Endodermal cell (in vitro differentiated cells): Measurements from ENCODE around the gene PCGF3. TPM values are rescaled to one million over a fixed set of nuclear protein-coding genes. Genes with fewer than 3 reads are reported as not detected.

Experiments used
- DNase-seq: peaks from one replicate; pipeline ENCODE4 v3.0.0-alpha.2; 2017
- H3K27ac ChIP-seq: 2 replicates; pipeline ENCODE4 v1.5.1; 2013; ENCODE audit warnings: mild to moderate bottlenecking, low read depth, low read length, moderate library complexity
- H3K27me3 ChIP-seq: 2 replicates; pipeline ENCODE4 v1.6.1; 2013; ENCODE audit warnings: mild to moderate bottlenecking, low read length, moderate library complexity; ENCODE audit not compliant: insufficient read depth, control insufficient read depth, poor library complexity, severe bottlenecking
- H3K36me3 ChIP-seq: 2 replicates; pipeline ENCODE4 v1.7.0; 2013; ENCODE audit warnings: mild to moderate bottlenecking, low read length, moderate library complexity; ENCODE audit not compliant: control insufficient read depth, insufficient read depth
- H3K4me1 ChIP-seq: one replicate; pipeline ENCODE4 v1.7.0; 2013; ENCODE audit warnings: low read length; ENCODE audit not compliant: control insufficient read depth, insufficient read depth
- H3K4me3 ChIP-seq: 2 replicates; pipeline ENCODE4 v1.5.1; 2013; ENCODE audit warnings: mild to moderate bottlenecking, low read length, moderate library complexity
- H3K9ac ChIP-seq: 2 replicates; pipeline ENCODE4 v1.6.1; 2013; ENCODE audit warnings: mild to moderate bottlenecking, low read length, moderate library complexity; ENCODE audit not compliant: poor library complexity, severe bottlenecking; ENCODE audit errors: extremely low read depth
- H3K9me3 ChIP-seq: 2 replicates; pipeline ENCODE4 v1.6.1; 2013; ENCODE audit warnings: mild to moderate bottlenecking, low read length, moderate library complexity; ENCODE audit not compliant: control insufficient read depth
- H3K27ac Mint-ChIP-seq: 2 replicates; pipeline ENCODE4 v1.8.0; 2020; ENCODE audit warnings: mixed read lengths
- H3K27me3 Mint-ChIP-seq: 2 replicates; pipeline ENCODE4 v1.8.0; 2021; ENCODE audit warnings: mild to moderate bottlenecking, mixed read lengths; ENCODE audit not compliant: insufficient read depth
- H3K36me3 Mint-ChIP-seq: 2 replicates; pipeline ENCODE4 v1.8.0; 2020; ENCODE audit warnings: low read depth, mixed read lengths
- H3K4me1 Mint-ChIP-seq: 2 replicates; pipeline ENCODE4 v1.8.0; 2020; ENCODE audit warnings: mixed read lengths
- H3K4me3 Mint-ChIP-seq: 2 replicates; pipeline ENCODE4 v1.8.0; 2020; ENCODE audit warnings: mild to moderate bottlenecking, moderate library complexity, mixed read lengths
- H3K9me3 Mint-ChIP-seq: 2 replicates; pipeline ENCODE4 v1.8.0; 2020; ENCODE audit warnings: mild to moderate bottlenecking, mixed read lengths
- WGBS, 2 experiments: methylation state at CpG; one replicate each; pipeline versions ENCODE4 v1.1.5 to v1.1.7; 2013; ENCODE audit warnings: missing lambda C conversion rate in 2 of 2, mixed read lengths in 1 of 2; ENCODE audit not compliant: insufficient coverage in 1 of 2, insufficient read length in 1 of 2; 5-methylcytosine and 5-hydroxymethylcytosine counted together
- total RNA-seq, 2 donors: library from RNA; stranded (reverse); fragmentation: NEBNext Ultra II Directional in 1 of 2; extraction: Animal tissue kit (Norgen Biotek cat#: 25700) in 1 of 2; gene quantifications; 2 replicates in 1 of 2; 3 replicates in 1 of 2; pipeline ENCODE4 v1.2.1, GENCODE V29; 2021
- TF ChIP-seq, protein P1 (sequence below): fragments of 200-600 bp; sonication (generic); conservative IDR thresholded peaks from 2 replicates; pipeline ENCODE4 v1.5.0; 2021; ENCODE audit warnings: antibody characterized with exemption, mild to moderate bottlenecking

The PCGF3 gene
- total RNA-seq, 2 donors from 2014 or later: 53.1 to 64.0 TPM

DNA sequence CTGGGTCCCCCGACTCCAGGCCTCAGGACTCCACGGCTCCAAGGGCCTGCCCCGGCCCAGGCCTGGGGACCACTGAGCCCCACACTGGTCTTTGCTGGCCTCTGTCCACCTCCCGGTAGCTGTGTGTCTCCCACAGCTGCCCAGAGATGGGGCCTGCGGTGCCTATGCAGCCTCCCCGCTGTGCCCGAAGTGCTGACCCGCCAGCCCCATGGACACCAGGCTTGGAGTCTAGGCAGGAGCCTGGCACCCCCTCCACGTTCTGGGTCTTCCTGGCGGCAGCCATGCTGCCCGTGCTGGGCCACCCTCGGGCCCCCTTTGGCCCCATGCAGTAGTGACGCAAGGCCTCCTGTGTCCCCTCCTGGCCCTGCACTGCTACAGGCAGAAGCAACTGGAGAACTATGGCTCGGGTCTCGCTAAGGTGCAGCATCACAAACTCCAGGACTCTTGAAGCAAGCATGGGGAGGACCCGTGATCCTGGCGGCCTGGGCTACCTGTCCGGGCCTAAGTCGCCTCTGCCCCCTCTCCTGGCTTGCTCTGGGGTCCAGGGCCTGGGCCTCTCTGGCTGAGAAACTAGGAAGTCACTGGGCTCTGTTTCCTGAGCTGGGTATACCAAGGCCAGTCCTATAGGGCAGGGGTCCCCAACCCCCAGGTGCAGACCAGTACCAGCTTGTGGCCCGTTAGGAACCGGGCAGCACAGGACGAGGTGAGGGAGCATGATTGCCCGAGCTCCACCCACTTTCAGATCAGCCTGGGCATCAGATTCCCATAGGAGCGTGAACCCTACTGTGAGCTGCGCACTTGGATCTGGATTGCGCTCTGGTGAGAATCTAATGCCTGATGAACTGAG, 30.4 kb upstream of the PCGF3 start:
- H3K36me3 Mint-ChIP-seq: peaks cover 28% of the 10 kb centered on the region
- no peak overlapping the region for H3K27ac ChIP-seq
- no peak overlapping the region for H3K27ac Mint-ChIP-seq
- peak overlapping the region; percentile 82 for H3K9ac ChIP-seq
- H3K4me1 ChIP-seq: no peaks in the 10 kb centered on the region
- H3K4me1 Mint-ChIP-seq: peaks cover 8% of the 10 kb centered on the region
- no peaks in the 10 kb centered on the region for H3K27me3 Mint-ChIP-seq
- H3K27me3 ChIP-seq: no peaks in the 10 kb centered on the region
- H3K9me3 ChIP-seq: no peaks in the 10 kb centered on the region
- 85 to 100% methylated on average over 13 to 26 of the region's 26 CpGs for WGBS, 2 experiments
- H3K36me3 ChIP-seq: peaks cover 14% of the 10 kb centered on the region
- H3K4me3 Mint-ChIP-seq: peak overlapping the region; percentile 85
- H3K4me3 ChIP-seq: peak overlapping the region; percentile 87
- DNase-seq: no peak
- H3K9me3 Mint-ChIP-seq: no peaks in the 10 kb centered on the region
- TF ChIP-seq, protein P1, sequence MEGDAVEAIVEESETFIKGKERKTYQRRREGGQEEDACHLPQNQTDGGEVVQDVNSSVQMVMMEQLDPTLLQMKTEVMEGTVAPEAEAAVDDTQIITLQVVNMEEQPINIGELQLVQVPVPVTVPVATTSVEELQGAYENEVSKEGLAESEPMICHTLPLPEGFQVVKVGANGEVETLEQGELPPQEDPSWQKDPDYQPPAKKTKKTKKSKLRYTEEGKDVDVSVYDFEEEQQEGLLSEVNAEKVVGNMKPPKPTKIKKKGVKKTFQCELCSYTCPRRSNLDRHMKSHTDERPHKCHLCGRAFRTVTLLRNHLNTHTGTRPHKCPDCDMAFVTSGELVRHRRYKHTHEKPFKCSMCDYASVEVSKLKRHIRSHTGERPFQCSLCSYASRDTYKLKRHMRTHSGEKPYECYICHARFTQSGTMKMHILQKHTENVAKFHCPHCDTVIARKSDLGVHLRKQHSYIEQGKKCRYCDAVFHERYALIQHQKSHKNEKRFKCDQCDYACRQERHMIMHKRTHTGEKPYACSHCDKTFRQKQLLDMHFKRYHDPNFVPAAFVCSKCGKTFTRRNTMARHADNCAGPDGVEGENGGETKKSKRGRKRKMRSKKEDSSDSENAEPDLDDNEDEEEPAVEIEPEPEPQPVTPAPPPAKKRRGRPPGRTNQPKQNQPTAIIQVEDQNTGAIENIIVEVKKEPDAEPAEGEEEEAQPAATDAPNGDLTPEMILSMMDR: no peak

DNA sequence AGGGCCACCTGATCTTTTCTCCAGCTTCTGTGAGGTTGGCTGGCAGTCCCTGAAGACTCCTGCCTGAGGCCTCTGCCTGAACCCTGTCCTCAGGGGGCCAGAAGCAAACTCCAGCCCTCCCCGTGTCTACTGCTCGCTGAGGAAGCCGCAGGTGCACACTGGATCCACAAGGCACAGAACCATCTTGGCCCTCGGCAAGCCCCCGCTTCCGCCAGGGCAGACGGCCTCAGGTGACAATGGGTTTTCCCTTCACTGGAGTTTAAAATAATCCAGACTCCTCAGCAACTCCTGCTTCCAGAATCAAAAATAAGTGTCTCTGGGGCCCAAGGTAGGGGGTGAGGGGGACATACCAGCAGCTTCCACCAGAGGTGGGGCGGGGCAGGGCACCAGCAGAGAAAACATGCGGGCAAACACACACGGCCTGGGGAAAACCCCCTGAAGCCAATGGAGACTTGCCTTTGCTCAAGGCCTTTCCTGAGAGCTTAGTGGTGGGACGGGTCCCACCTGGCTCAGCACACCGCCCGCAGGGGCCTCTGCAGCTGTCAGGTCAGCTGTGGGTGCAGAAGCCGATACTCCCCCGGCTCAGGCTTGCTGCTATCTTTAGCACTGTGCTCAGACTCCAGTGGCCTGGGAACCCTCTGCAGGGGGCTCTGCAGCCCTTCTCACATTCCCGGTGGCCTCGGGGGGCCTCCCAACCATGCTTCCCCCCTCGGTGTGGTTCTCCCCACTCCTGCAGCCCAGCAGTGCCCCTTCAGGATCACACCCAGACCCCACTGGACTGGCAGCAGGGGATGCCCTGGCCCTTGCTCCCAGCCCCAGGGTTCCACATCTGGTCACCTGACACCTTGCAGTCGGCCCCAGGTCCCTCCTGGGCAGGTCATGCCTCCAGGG, 29.4 kb upstream of the PCGF3 start:
- Histone ChIP-seq H3K9ac (no peak overlapping the region), H3K27ac (no peak overlapping the region), H3K27me3 (no peaks in the 10 kb centered on the region), H3K4me1 (no peaks in the 10 kb centered on the region), H3K4me3 (no peak overlapping the region), H3K36me3 (peaks cover 14% of the 10 kb centered on the region), H3K9me3 (no peaks in the 10 kb centered on the region)
- Mint-ChIP-seq H3K27ac (peak overlapping the region; percentile 35), H3K9me3 (no peaks in the 10 kb centered on the region), H3K4me3 (peak overlapping the region; percentile 85), H3K4me1 (peaks cover 10% of the 10 kb centered on the region), H3K27me3 (peaks cover 2% of the 10 kb centered on the region), H3K36me3 (peaks cover 20% of the 10 kb centered on the region)
- TF ChIP-seq, protein P1: no peak
- 93 to 100% methylated on average over 1 to 19 of the region's 19 CpGs for WGBS, 2 experiments
- DNase-seq: no peak

DNA sequence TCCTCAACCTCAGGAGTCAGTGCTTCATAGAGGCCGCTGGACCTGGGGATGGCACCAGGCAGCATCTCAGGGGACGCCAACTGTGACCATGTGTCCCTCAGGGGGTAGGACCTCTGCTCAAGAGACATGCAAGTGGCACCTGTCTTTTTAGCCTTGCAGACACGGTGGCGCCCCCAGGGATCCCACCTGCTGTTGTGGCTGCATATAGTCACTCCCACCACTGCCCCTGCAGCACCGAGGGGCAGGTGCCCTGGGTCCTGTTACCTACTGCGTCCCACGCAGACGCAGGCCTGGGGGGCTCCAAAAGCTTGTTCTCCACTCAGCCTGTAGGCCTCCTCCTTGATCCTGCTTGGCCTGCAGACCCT, 28.8 kb upstream of the PCGF3 start:
- Histone ChIP-seq H3K9ac (no peak overlapping the region), H3K9me3 (no peaks in the 10 kb centered on the region), H3K4me3 (no peak overlapping the region), H3K36me3 (peaks cover 8% of the 10 kb centered on the region), H3K27ac (no peak overlapping the region), H3K27me3 (no peaks in the 10 kb centered on the region), H3K4me1 (no peaks in the 10 kb centered on the region)
- Mint-ChIP-seq H3K9me3 (no peaks in the 10 kb centered on the region), H3K4me3 (no peak overlapping the region), H3K36me3 (peaks cover 15% of the 10 kb centered on the region), H3K27me3 (peaks cover 2% of the 10 kb centered on the region), H3K27ac (no peak overlapping the region), H3K4me1 (peaks cover 10% of the 10 kb centered on the region)
- no peak for DNase-seq
- TF ChIP-seq, protein P1: no peak
- WGBS, 2 experiments: 91 to 94% methylated on average over 4 to 8 of the region's 8 CpGs
